CD4-positive, CD25-positive, alpha-beta regulatory T cell (primary cell): Measurements from ENCODE around the gene ATXN1. TPM values are rescaled to one million over a fixed set of nuclear protein-coding genes. Genes with fewer than 3 reads are reported as not detected.
"Not testable (repeated sequence)": the region's sequence is repeated elsewhere in the genome, so short reads cannot be mapped to it uniquely, and the experiment has no call there.

Source experiments
- ATAC-seq, 2 donors: fragments of 150-1000 bp; cut with Tn5 transposase; one replicate each; pipeline ENCODE4 v1.10.0; 2021; ENCODE audit warnings: low read depth in 2 of 2, moderate number of reproducible peaks in 2 of 2, moderate library complexity in 1 of 2
- DNase-seq, 3 donors: peaks; one replicate each; pipeline versions ENCODE4 v3.0.0 to v3.0.0-alpha.2; 2012 to 2022; ENCODE audit warnings: mixed read lengths in 1 of 3
- H3K27ac ChIP-seq: one replicate; pipeline ENCODE4 v1.7.0; 2013; ENCODE audit warnings: mild to moderate bottlenecking, low read length; ENCODE audit not compliant: insufficient read depth, poor library complexity, severe bottlenecking
- H3K27me3 ChIP-seq: one replicate; pipeline ENCODE4 v1.7.0; 2013; ENCODE audit warnings: low read length; ENCODE audit not compliant: control insufficient read depth, insufficient read depth
- H3K36me3 ChIP-seq: one replicate; pipeline ENCODE4 v1.7.0; 2013; ENCODE audit warnings: mild to moderate bottlenecking, low read length, moderate library complexity; ENCODE audit not compliant: control insufficient read depth, insufficient read depth
- H3K4me1 ChIP-seq: 2 replicates; pipeline ENCODE4 v1.7.0; 2013; ENCODE audit warnings: mild to moderate bottlenecking, low read length; ENCODE audit not compliant: insufficient read depth, control insufficient read depth, poor library complexity, severe bottlenecking
- H3K4me3 ChIP-seq: one replicate; pipeline ENCODE4 v1.7.0; 2013; ENCODE audit warnings: low read depth, mild to moderate bottlenecking, low read length, moderate library complexity
- H3K9me3 ChIP-seq, 2 experiments: 1 replicate in 1 of 2; 2 replicates in 1 of 2; pipeline ENCODE4 v1.7.0; 2013; ENCODE audit warnings: low read length in 2 of 2, mild to moderate bottlenecking in 1 of 2, moderate library complexity in 1 of 2; ENCODE audit not compliant: control insufficient read depth in 2 of 2
- H3K27ac Mint-ChIP-seq, 3 donors: one replicate each; pipeline ENCODE4 v1.8.0; 2020 to 2022; ENCODE audit warnings: mild to moderate bottlenecking in 3 of 3, mixed read lengths in 3 of 3, moderate library complexity in 2 of 3
- H3K27me3 Mint-ChIP-seq: one replicate; pipeline ENCODE4 v1.8.0; 2022; ENCODE audit warnings: mild to moderate bottlenecking, mixed read lengths
- H3K36me3 Mint-ChIP-seq: one replicate; pipeline ENCODE4 v1.8.0; 2020; ENCODE audit warnings: mixed read lengths
- H3K4me1 Mint-ChIP-seq, 4 donors: one replicate each; pipeline ENCODE4 v1.8.0; 2020 to 2022; ENCODE audit warnings: mixed read lengths in 4 of 4, mild to moderate bottlenecking in 1 of 4
- H3K4me3 Mint-ChIP-seq, 4 donors: one replicate each; pipeline ENCODE4 v1.8.0; 2020 to 2022; ENCODE audit warnings: mild to moderate bottlenecking in 4 of 4, mixed read lengths in 4 of 4, moderate library complexity in 3 of 4
- H3K9me3 Mint-ChIP-seq, 7 donors: one replicate each; pipeline ENCODE4 v1.8.0; 2020 to 2022; ENCODE audit warnings: mixed read lengths in 7 of 7, mild to moderate bottlenecking in 3 of 7, moderate library complexity in 2 of 7
- polyA plus RNA-seq, 4 donors: library from polyadenylated mRNA; unstranded; fragments of 300-500 nt; fragmentation: Illumina TruSeq; gene quantifications; one replicate each; pipeline ENCODE4 v1.2.3, GENCODE V29; 2021
- total RNA-seq: library from RNA; stranded (reverse); gene quantifications from one replicate; pipeline ENCODE4 v1.2.3, GENCODE V29; 2022

ATXN1 gene
- total and polyA plus RNA-seq, 5 donors from 2014 or later, result 15.8 to 191 (median 19.2) TPM

DNA sequence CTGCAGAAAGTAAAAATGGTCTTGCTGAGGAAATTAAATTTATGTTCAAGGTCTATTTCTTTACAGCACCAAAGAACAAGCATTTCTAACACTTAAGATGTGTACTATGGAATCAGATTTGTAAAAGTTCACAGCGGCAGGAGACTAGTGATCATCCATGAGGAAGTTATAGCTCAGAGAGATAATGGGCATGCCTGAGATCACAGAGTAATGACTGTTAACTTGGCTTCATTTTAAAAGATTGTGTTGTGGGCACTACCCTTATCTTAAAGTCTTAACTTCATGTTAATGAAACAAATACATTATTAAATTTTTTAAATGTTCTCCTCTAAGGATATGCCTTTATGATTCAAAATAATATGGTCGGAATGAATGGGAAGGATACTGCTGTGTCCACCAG, 354.3 kb downstream of the ATXN1 start:
- H3K4me1 Mint-ChIP-seq, result peaks cover 20 to 55% (median 28%) of the 10 kb centered on the region in 4 donors
- H3K27ac ChIP-seq, result no peak overlapping the region
- peaks cover 8% of the 10 kb centered on the region for H3K4me1 ChIP-seq
- no peaks in the 10 kb centered on the region for H3K27me3 Mint-ChIP-seq
- H3K27me3 ChIP-seq, result no peaks in the 10 kb centered on the region
- peak overlapping the region in 2 of 3 donors; percentile 27 to 28 for H3K27ac Mint-ChIP-seq
- H3K4me3 Mint-ChIP-seq, result no peak overlapping the region
- peaks cover 19% of the 10 kb centered on the region for H3K36me3 Mint-ChIP-seq
- no peaks in the 10 kb centered on the region for H3K9me3 ChIP-seq
- DNase-seq, result no peak
- no peak overlapping the region for H3K4me3 ChIP-seq
- no peaks in the 10 kb centered on the region for H3K9me3 Mint-ChIP-seq
- H3K36me3 ChIP-seq, result peaks cover 13% of the 10 kb centered on the region
- ATAC-seq, result no peak

GRCh38 chr6:16406538-16406937, 354.7 kb downstream of the ATXN1 start:
- H3K9me3 Mint-ChIP-seq, H3K27ac ChIP-seq, H3K4me1 ChIP-seq, H3K9me3 ChIP-seq, H3K27me3 Mint-ChIP-seq, DNase-seq, ATAC-seq, H3K4me3 Mint-ChIP-seq, H3K4me3 ChIP-seq, H3K27me3 ChIP-seq: not testable (repeated sequence)
- peaks cover 13% of the 10 kb centered on the region for H3K36me3 ChIP-seq
- Mint-ChIP-seq H3K4me1 (peaks cover 19 to 53% (median 27%) of the 10 kb centered on the region in 4 donors), H3K36me3 (peaks cover 22% of the 10 kb centered on the region), H3K27ac (peak overlapping the region in 2 of 3 donors; percentile 27 to 28)

- Mint-ChIP-seq H3K4me3 (no peak overlapping the region), H3K27ac (peak overlapping the region in 1 of 3 donors; percentile 60)
- H3K4me3 ChIP-seq, result no peak overlapping the region
Observed at GRCh38 chr6:16405375-16405774, 355.9 kb downstream of the ATXN1 start.

GRCh38 chr6:16404456-16404855, 356.8 kb downstream of the ATXN1 start:
- ATAC-seq, result no peak
- peaks cover 3% of the 10 kb centered on the region for H3K4me1 ChIP-seq
- H3K4me1 Mint-ChIP-seq, result peaks cover 19 to 46% (median 22%) of the 10 kb centered on the region in 4 donors
- peak overlapping the region in 2 of 3 donors; percentile 30 to 31 for H3K27ac Mint-ChIP-seq
- H3K27ac ChIP-seq, result no peak overlapping the region
- H3K27me3 Mint-ChIP-seq, result no peaks in the 10 kb centered on the region
- no peaks in the 10 kb centered on the region for H3K9me3 ChIP-seq
- H3K9me3 Mint-ChIP-seq, result no peaks in the 10 kb centered on the region
- H3K36me3 ChIP-seq, result peaks cover 13% of the 10 kb centered on the region
- H3K36me3 Mint-ChIP-seq, result peaks cover 28% of the 10 kb centered on the region
- DNase-seq, result no peak
- H3K4me3 ChIP-seq, result no peak overlapping the region
- no peaks in the 10 kb centered on the region for H3K27me3 ChIP-seq
- H3K4me3 Mint-ChIP-seq, result no peak overlapping the region

More at GRCh38 chr6:16405375-16405774, 355.9 kb downstream of the ATXN1 start:
- Mint-ChIP-seq H3K36me3 (peaks cover 24% of the 10 kb centered on the region), H3K9me3 (no peaks in the 10 kb centered on the region), H3K4me1 (peaks cover 19 to 48% (median 26%) of the 10 kb centered on the region in 4 donors), H3K27me3 (no peaks in the 10 kb centered on the region)
- H3K27ac ChIP-seq, result no peak overlapping the region
- H3K9me3 ChIP-seq, result no peaks in the 10 kb centered on the region
- DNase-seq (no peak), ATAC-seq (no peak)
- H3K4me1 ChIP-seq, result peaks cover 8% of the 10 kb centered on the region
- H3K36me3 ChIP-seq, result peaks cover 13% of the 10 kb centered on the region
- no peaks in the 10 kb centered on the region for H3K27me3 ChIP-seq

DNA sequence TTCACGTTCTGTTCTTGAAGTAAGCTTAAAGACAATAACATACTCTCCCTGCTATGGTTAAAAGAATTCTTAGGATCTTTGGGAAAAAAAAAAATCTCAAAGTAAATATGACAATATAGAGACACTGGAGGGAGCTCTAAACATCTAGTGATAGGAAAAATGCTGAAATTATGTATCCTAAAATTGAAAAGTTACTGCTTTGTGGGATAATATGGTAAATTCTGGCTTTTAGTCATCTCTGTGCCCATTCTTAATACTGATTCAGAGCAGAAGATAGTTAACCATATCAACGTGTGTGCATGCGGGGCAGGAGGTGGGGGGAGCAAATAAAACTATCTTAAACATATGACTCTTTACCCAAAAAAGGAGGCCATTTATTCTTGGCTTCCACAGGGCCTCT, 357.4 kb downstream of the ATXN1 start:
- H3K36me3 Mint-ChIP-seq, result peaks cover 28% of the 10 kb centered on the region
- no peak overlapping the region for H3K4me3 ChIP-seq
- no peaks in the 10 kb centered on the region for H3K27me3 Mint-ChIP-seq
- no peak for ATAC-seq
- peaks cover 12 to 42% (median 22%) of the 10 kb centered on the region in 4 donors for H3K4me1 Mint-ChIP-seq
- peak overlapping the region; percentile 17 to 79 (median 30) for H3K27ac Mint-ChIP-seq
- H3K4me3 Mint-ChIP-seq, result no peak overlapping the region
- H3K27ac ChIP-seq, result no peak overlapping the region
- DNase-seq, result no peak
- no peaks in the 10 kb centered on the region for H3K9me3 Mint-ChIP-seq
- no peaks in the 10 kb centered on the region for H3K27me3 ChIP-seq
- peaks cover 13% of the 10 kb centered on the region for H3K36me3 ChIP-seq
- H3K4me1 ChIP-seq, result peaks cover 3% of the 10 kb centered on the region
- no peaks in the 10 kb centered on the region for H3K9me3 ChIP-seq

GRCh38 chr6:16402581-16402900, 358.7 kb downstream of the ATXN1 start:
- H3K36me3 Mint-ChIP-seq, result peaks cover 25% of the 10 kb centered on the region
- no peak overlapping the region for H3K4me3 Mint-ChIP-seq
- Histone ChIP-seq H3K4me3 (no peak overlapping the region), H3K9me3 (no peaks in the 10 kb centered on the region), H3K27me3 (no peaks in the 10 kb centered on the region), H3K27ac (no peak overlapping the region), H3K4me1 (peaks cover 3% of the 10 kb centered on the region), H3K36me3 (peaks cover 4% of the 10 kb centered on the region)
- H3K9me3 Mint-ChIP-seq, result no peaks in the 10 kb centered on the region
- peaks cover 19 to 45% (median 27%) of the 10 kb centered on the region in 4 donors for H3K4me1 Mint-ChIP-seq
- DNase-seq (no peak), ATAC-seq (no peak)
- no peak overlapping the region for H3K27ac Mint-ChIP-seq
- H3K27me3 Mint-ChIP-seq, result no peaks in the 10 kb centered on the region

- Mint-ChIP-seq H3K27ac (no peak overlapping the region), H3K36me3 (peaks cover 22% of the 10 kb centered on the region), H3K27me3 (no peaks in the 10 kb centered on the region), H3K4me1 (peaks cover 19 to 37% (median 27%) of the 10 kb centered on the region in 4 donors), H3K9me3 (no peaks in the 10 kb centered on the region), H3K4me3 (no peak overlapping the region)
- no peaks in the 10 kb centered on the region for H3K36me3 ChIP-seq
- no peak for DNase-seq
- peaks cover 3% of the 10 kb centered on the region for H3K4me1 ChIP-seq
- ATAC-seq, result no peak
- H3K27me3 ChIP-seq, result no peaks in the 10 kb centered on the region
- H3K9me3 ChIP-seq, result no peaks in the 10 kb centered on the region
- no peak overlapping the region for H3K4me3 ChIP-seq
- H3K27ac ChIP-seq, result no peak overlapping the region
Observed at GRCh38 chr6:16400248-16400760, 361.0 kb downstream of the ATXN1 start.

DNA sequence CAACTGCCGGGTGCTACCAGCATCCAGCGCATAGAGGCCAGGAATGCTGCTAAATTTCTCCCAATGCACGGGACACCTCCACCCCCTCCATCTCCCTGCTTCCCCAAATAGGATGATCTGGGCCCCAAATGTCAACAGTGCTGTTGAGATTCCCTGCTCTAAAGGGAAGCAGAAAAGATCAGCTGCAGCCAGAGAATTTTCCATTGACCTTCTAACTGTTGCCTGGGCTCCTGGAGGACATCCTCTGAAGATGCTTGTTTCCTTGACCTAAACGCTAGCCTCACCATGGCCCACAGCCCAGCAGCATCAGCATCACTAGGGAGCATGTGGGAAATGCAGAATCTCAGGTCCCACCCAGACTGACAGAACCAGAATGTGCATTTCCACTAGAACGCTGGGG, 361.6 kb downstream of the ATXN1 start:
- H3K27ac ChIP-seq, result no peak overlapping the region
- H3K36me3 ChIP-seq, result no peaks in the 10 kb centered on the region
- Mint-ChIP-seq H3K27ac (no peak overlapping the region), H3K36me3 (peaks cover 22% of the 10 kb centered on the region), H3K4me3 (no peak overlapping the region), H3K27me3 (no peaks in the 10 kb centered on the region), H3K4me1 (peaks cover 15 to 31% (median 26%) of the 10 kb centered on the region in 4 donors), H3K9me3 (no peaks in the 10 kb centered on the region)
- ATAC-seq (no peak), DNase-seq (no peak)
- H3K4me3 ChIP-seq, result no peak overlapping the region
- H3K9me3 ChIP-seq, result no peaks in the 10 kb centered on the region
- no peaks in the 10 kb centered on the region for H3K27me3 ChIP-seq
- peaks cover 3% of the 10 kb centered on the region for H3K4me1 ChIP-seq
